ENCODE results near the gene ZNF606. TPM values are rescaled to one million over a fixed set of nuclear protein-coding genes. Genes with fewer than 3 reads are reported as not detected.

Gene ZNF606
- total and polyA plus RNA-seq, 9 of the 15 experiments (the other 6 are each of a cell fraction or from before 2014, with no cell fraction given): 0.03 to 0.98 (median 0.28) TPM

DNA sequence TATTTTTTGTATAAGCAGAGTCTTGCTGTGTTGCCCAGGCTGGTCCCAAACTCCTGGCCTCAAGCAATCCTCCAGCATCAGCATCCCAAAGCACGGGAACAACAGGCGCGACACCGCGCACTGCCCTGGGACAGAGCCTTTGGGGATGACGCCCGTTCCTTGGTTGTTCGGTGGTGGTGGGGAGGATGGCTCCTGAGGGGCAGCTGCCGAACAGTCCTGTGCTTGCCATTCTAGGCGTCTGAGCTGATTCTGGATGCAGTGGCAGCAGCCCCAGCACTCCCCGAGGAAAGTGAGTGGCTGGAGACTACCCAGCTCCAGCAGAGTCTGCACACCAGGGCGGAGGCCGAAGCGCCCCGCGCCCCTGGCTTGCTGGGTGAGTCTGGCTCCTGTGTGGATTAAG lies 49.6 kb upstream of the ZNF606 start:
- TF ChIP-seq ZNF280B (CRISPR knock-in tag; IDR thresholded peaks at IDR 0.05) (no peak), U2AF1 (optimal IDR thresholded peaks at IDR 0.05; ENCODE audit: low read depth, low read length) (no peak), ZBTB26 (CRISPR knock-in tag; IDR thresholded peaks at IDR 0.05) (no peak)
- TF ChIP-seq, protein P1, sequence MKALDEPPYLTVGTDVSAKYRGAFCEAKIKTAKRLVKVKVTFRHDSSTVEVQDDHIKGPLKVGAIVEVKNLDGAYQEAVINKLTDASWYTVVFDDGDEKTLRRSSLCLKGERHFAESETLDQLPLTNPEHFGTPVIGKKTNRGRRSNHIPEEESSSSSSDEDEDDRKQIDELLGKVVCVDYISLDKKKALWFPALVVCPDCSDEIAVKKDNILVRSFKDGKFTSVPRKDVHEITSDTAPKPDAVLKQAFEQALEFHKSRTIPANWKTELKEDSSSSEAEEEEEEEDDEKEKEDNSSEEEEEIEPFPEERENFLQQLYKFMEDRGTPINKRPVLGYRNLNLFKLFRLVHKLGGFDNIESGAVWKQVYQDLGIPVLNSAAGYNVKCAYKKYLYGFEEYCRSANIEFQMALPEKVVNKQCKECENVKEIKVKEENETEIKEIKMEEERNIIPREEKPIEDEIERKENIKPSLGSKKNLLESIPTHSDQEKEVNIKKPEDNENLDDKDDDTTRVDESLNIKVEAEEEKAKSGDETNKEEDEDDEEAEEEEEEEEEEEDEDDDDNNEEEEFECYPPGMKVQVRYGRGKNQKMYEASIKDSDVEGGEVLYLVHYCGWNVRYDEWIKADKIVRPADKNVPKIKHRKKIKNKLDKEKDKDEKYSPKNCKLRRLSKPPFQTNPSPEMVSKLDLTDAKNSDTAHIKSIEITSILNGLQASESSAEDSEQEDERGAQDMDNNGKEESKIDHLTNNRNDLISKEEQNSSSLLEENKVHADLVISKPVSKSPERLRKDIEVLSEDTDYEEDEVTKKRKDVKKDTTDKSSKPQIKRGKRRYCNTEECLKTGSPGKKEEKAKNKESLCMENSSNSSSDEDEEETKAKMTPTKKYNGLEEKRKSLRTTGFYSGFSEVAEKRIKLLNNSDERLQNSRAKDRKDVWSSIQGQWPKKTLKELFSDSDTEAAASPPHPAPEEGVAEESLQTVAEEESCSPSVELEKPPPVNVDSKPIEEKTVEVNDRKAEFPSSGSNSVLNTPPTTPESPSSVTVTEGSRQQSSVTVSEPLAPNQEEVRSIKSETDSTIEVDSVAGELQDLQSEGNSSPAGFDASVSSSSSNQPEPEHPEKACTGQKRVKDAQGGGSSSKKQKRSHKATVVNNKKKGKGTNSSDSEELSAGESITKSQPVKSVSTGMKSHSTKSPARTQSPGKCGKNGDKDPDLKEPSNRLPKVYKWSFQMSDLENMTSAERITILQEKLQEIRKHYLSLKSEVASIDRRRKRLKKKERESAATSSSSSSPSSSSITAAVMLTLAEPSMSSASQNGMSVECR (CRISPR knock-in tag; IDR thresholded peaks at IDR 0.05): no peak
- TF ChIP-seq, protein P2, sequence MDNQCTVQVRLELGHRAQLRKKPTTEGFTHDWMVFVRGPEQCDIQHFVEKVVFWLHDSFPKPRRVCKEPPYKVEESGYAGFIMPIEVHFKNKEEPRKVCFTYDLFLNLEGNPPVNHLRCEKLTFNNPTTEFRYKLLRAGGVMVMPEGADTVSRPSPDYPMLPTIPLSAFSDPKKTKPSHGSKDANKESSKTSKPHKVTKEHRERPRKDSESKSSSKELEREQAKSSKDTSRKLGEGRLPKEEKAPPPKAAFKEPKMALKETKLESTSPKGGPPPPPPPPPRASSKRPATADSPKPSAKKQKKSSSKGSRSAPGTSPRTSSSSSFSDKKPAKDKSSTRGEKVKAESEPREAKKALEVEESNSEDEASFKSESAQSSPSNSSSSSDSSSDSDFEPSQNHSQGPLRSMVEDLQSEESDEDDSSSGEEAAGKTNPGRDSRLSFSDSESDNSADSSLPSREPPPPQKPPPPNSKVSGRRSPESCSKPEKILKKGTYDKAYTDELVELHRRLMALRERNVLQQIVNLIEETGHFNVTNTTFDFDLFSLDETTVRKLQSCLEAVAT (IDR thresholded peaks at IDR 0.05): no peak
- Histone ChIP-seq H3K9ac (ENCODE audit: insufficient read depth in 1 of 2, low read depth in 2 of 2, low read length in 2 of 2) (no peak overlapping the region), H3K9me3 (replicated peaks; ENCODE audit: control insufficient read depth, insufficient read depth, low read depth, low read length) (no peaks in the 10 kb centered on the region), H3K4me1 (replicated peaks in 1 of 2; ENCODE audit: control insufficient read depth in 2 of 2, insufficient read depth in 2 of 2, low read length in 2 of 2) (no peaks in the 10 kb centered on the region), H3K4me2 (ENCODE audit: insufficient read depth, low read length) (no peak overlapping the region), H3K36me3 (ENCODE audit: control insufficient read depth, insufficient read depth, low read length) (no peaks in the 10 kb centered on the region), H2AFZ (ENCODE audit: low read depth, low read length) (no peak overlapping the region), H4K20me1 (replicated peaks; ENCODE audit: control insufficient read depth, insufficient read depth, low read length) (no peaks in the 10 kb centered on the region), H3K4me3 (no peak overlapping the region), H3K79me2 (ENCODE audit: control insufficient read depth, insufficient read depth, low read length) (no peaks in the 10 kb centered on the region), H3K9me1 (ENCODE audit: control insufficient read depth, insufficient read depth, low read length) (no peaks in the 10 kb centered on the region), H3K27ac (ENCODE audit: extremely low read depth, low read depth, low read length) (no peak overlapping the region), H3K27me3 (ENCODE audit: control insufficient read depth in 2 of 2, insufficient read depth in 2 of 2, low read length in 2 of 2) (no peaks in the 10 kb centered on the region)
- intact Hi-C loops (cut with micrococcal nuclease) (no loop called here), in situ Hi-C loops (cut with MboI) (no loop called here)
- WGBS (ENCODE audit: insufficient coverage, low coverage, missing lambda C conversion rate): 9% methylated on average over 16 of the region's 16 CpGs
- BruUV-seq (replicated peaks): no TSS peak
- no peak for FAIRE-seq
- ATAC-seq: no peak
- ChIA-PET POLR2A (interaction anchor here (0.6 kb wide), 1 partner anchor 419 kb away, joined by 3 read pairs; the partner anchor contains the start of gene ZNF211), CTCF (ENCODE audit: low intra/inter-chr PET ratio) (no interaction called here)
- no peak for DNase-seq (ENCODE audit: extremely low read depth in 1 of 4, low spot score in 3 of 4)
